CD14-positive monocyte (primary cell): ENCODE data around the gene CDK5. TPM values are rescaled to one million over a fixed set of nuclear protein-coding genes. Genes with fewer than 3 reads are reported as not detected.

ENCODE experiments used
- DNase-seq, 3 donors: peaks; one replicate each; pipeline ENCODE4 v3.0.0-alpha.2; 2011 to 2022
- H2AFZ ChIP-seq: 2 replicates; pipeline ENCODE4 v1.6.0; 2012; ENCODE audit warnings: mild to moderate bottlenecking, low read depth, low read length, inconsistent platforms; ENCODE audit not compliant: insufficient read depth, poor library complexity, severe bottlenecking
- H3K27ac ChIP-seq, 2 donors: 1 replicate in 1 of 2; 2 replicates in 1 of 2; pipeline ENCODE4 v1.5.1; 2012 to 2013; ENCODE audit warnings: low read length in 2 of 2, control low read depth in 1 of 2, inconsistent platforms in 1 of 2, low read depth in 1 of 2, mild to moderate bottlenecking in 1 of 2
- H3K27me3 ChIP-seq, 2 donors: one replicate each; pipeline versions ENCODE4 v1.6.0 to v1.6.1; 2011 to 2013; ENCODE audit warnings: low read length in 2 of 2; ENCODE audit not compliant: control insufficient read depth in 2 of 2, insufficient read depth in 2 of 2
- H3K36me3 ChIP-seq, 2 donors: replicated peaks in 1 of 2; 1 replicate in 1 of 2; 2 replicates in 1 of 2; pipeline versions ENCODE4 v1.5.1 to v1.6.1; 2012 to 2013; ENCODE audit warnings: low read length in 2 of 2, control low read depth in 1 of 2, inconsistent platforms in 1 of 2, mild to moderate bottlenecking in 1 of 2; ENCODE audit not compliant: insufficient read depth in 2 of 2, control insufficient read depth in 1 of 2
- H3K4me1 ChIP-seq, 2 donors: 1 replicate in 1 of 2; 2 replicates in 1 of 2; pipeline versions ENCODE4 v1.5.1 to v1.6.1; 2012 to 2013; ENCODE audit warnings: low read length in 2 of 2, control low read depth in 1 of 2, inconsistent platforms in 1 of 2, mild to moderate bottlenecking in 1 of 2, moderate library complexity in 1 of 2; ENCODE audit not compliant: insufficient read depth in 2 of 2, control insufficient read depth in 1 of 2
- H3K4me2 ChIP-seq: replicated peaks from 2 replicates; pipeline ENCODE3; 2012; ENCODE audit warnings: low read length, moderate library complexity, mild to moderate bottlenecking; ENCODE audit not compliant: poor library complexity, severe bottlenecking; ENCODE audit errors: extremely low read depth
- H3K4me3 ChIP-seq, 3 experiments: fragments of 200-600 bp in 1 of 3; sonication (generic) in 1 of 3; replicated peaks in 1 of 3; 1 replicate in 2 of 3; 2 replicates in 1 of 3; pipeline ENCODE4 v1.5.1; 2011 to 2013; ENCODE audit warnings: low read length in 3 of 3, mild to moderate bottlenecking in 3 of 3, control low read depth in 2 of 3, low read depth in 2 of 3, inconsistent platforms in 1 of 3, moderate library complexity in 1 of 3
- H3K79me2 ChIP-seq: 2 replicates; pipeline ENCODE4 v1.6.0; 2012; ENCODE audit warnings: mild to moderate bottlenecking, control low read depth, inconsistent platforms, low read length, moderate library complexity; ENCODE audit not compliant: insufficient read depth
- H3K9ac ChIP-seq: 2 replicates; pipeline ENCODE4 v1.6.0; 2017; ENCODE audit warnings: low read length, mild to moderate bottlenecking; ENCODE audit not compliant: insufficient read depth, poor library complexity, severe bottlenecking
- H3K9me3 ChIP-seq, 2 donors: replicated peaks in 1 of 2; 1 replicate in 1 of 2; 2 replicates in 1 of 2; pipeline versions ENCODE4 v1.5.1 to v1.6.1; 2012 to 2013; ENCODE audit warnings: low read length in 2 of 2, control low read depth in 1 of 2; ENCODE audit not compliant: control insufficient read depth in 1 of 2, insufficient read depth in 1 of 2
- H4K20me1 ChIP-seq: 2 replicates; pipeline ENCODE4 v1.6.0; 2012; ENCODE audit warnings: mild to moderate bottlenecking, low read length, control low read depth, moderate library complexity; ENCODE audit not compliant: insufficient read depth
- H3K27ac Mint-ChIP-seq, 7 donors: one replicate each; pipeline ENCODE4 v1.8.0; 2020; ENCODE audit warnings: mild to moderate bottlenecking in 7 of 7, mixed read lengths in 7 of 7, moderate library complexity in 6 of 7, inconsistent platforms in 2 of 7
- H3K27me3 Mint-ChIP-seq, 3 donors: one replicate each; pipeline ENCODE4 v1.8.0; 2021 to 2022; ENCODE audit warnings: low read depth in 3 of 3, mild to moderate bottlenecking in 3 of 3, mixed read lengths in 3 of 3, moderate library complexity in 3 of 3, inconsistent platforms in 1 of 3
- H3K36me3 Mint-ChIP-seq, 2 donors: one replicate each; pipeline ENCODE4 v1.8.0; 2020; ENCODE audit warnings: mixed read lengths in 2 of 2, inconsistent platforms in 1 of 2, mild to moderate bottlenecking in 1 of 2
- H3K4me1 Mint-ChIP-seq: one replicate; pipeline ENCODE4 v1.8.0; 2020; ENCODE audit warnings: mild to moderate bottlenecking, mixed read lengths
- H3K4me3 Mint-ChIP-seq, 2 donors: one replicate each; pipeline ENCODE4 v1.8.0; 2020; ENCODE audit warnings: mild to moderate bottlenecking in 2 of 2, mixed read lengths in 2 of 2, moderate library complexity in 1 of 2
- H3K9me3 Mint-ChIP-seq, 7 donors: one replicate each; pipeline ENCODE4 v1.8.0; 2020 to 2022; ENCODE audit warnings: mixed read lengths in 7 of 7, mild to moderate bottlenecking in 6 of 7, moderate library complexity in 6 of 7, inconsistent platforms in 2 of 7
- WGBS: methylation state at CpG from one replicate; pipeline ENCODE4 v1.1.5; 2013; ENCODE audit warnings: missing lambda C conversion rate; ENCODE audit not compliant: insufficient coverage; 5-methylcytosine and 5-hydroxymethylcytosine counted together
- intact Hi-C, 2 donors: fragments of 100-400 bp; cut with micrococcal nuclease; formaldehyde crosslinking; loops; one replicate each; pipeline versions ENCODE4 v1.15.0 to v1.15.1; 2023
- polyA plus RNA-seq, 3 donors: library from polyadenylated mRNA; depleted of rRNA in 1 of 3; unstranded in 2 of 3; stranded (reverse) in 1 of 3; fragments of 300-500 nt in 2 of 3; fragments of >200 nt in 1 of 3; fragmentation: Illumina TruSeq in 2 of 3; gene quantifications; 1 replicate in 2 of 3; 2 replicates in 1 of 3; pipeline ENCODE4 v1.2.3, GENCODE V29; 2012 to 2021
- TF ChIP-seq, protein P1 (sequence below): fragments of 200-600 bp; IDR thresholded peaks from one replicate; pipeline ENCODE4 v1.8.0; 2022; ENCODE audit warnings: antibody characterized with exemption, mild to moderate bottlenecking

CDK5 gene
- polyA plus RNA-seq, 3 donors = 14.9 to 31.2 (median 24.9) TPM

DNA sequence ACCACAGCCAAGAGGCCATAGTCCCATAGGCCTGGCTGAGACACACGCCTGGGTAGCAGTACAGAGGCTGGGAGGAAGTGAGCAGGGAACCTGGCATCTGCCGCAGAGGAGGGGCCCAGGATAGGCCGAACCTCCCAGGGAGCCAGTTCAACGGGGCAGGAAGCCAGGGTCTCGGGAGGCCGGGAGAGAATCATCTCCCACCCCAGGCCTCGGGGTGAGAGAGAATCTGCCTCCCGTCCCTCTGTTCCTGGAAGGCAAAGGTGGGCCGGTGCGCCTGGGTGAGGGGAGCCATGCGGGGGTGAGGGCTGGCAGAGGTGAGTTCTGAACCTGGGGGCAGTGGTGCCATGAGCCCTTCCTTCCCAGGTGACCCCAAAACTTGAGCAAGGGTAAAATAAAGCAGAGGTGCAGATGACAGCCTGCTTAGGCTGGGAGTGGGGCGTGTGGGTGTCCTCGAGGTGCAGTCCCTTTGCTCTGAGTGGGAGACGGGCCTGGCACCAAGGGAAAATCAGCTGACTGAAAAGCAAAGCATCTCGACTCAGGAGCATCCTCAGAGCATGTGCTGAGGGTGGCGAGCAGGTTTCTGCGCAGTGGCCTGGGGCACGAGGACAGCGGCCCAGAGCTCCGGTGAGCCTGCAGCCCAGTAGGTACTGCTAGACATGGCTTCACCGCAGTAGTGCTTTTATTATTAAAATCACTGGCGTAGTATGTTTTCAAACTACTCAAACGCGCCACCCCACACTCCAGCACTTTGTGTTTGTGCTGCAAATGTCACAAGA is 44.1 kb upstream of the CDK5 start:
- H3K9ac ChIP-seq = no peak overlapping the region
- intact Hi-C loops = no loop called here
- H2AFZ ChIP-seq = no peak overlapping the region
- Mint-ChIP-seq H3K27me3 (no peaks in the 10 kb centered on the region), H3K4me3 (no peak overlapping the region), H3K4me1 (peaks cover 7% of the 10 kb centered on the region), H3K9me3 (peaks cover 0 to 1% (median 0%) of the 10 kb centered on the region in 7 donors), H3K36me3 (peaks cover 19 to 20% of the 10 kb centered on the region in 2 donors), H3K27ac (peak overlapping the region in 1 of 7 donors; percentile 8)
- H3K27me3 ChIP-seq = no peaks in the 10 kb centered on the region
- 86% methylated on average over 17 of the region's 24 CpGs for WGBS
- H3K4me2 ChIP-seq = no peak overlapping the region
- peaks cover 0 to 4% of the 10 kb centered on the region in 2 donors for H3K36me3 ChIP-seq
- no peak overlapping the region for H3K27ac ChIP-seq
- DNase-seq = no peak
- H3K4me3 ChIP-seq = no peak overlapping the region
- no peaks in the 10 kb centered on the region for H3K4me1 ChIP-seq
- TF ChIP-seq, protein P1, sequence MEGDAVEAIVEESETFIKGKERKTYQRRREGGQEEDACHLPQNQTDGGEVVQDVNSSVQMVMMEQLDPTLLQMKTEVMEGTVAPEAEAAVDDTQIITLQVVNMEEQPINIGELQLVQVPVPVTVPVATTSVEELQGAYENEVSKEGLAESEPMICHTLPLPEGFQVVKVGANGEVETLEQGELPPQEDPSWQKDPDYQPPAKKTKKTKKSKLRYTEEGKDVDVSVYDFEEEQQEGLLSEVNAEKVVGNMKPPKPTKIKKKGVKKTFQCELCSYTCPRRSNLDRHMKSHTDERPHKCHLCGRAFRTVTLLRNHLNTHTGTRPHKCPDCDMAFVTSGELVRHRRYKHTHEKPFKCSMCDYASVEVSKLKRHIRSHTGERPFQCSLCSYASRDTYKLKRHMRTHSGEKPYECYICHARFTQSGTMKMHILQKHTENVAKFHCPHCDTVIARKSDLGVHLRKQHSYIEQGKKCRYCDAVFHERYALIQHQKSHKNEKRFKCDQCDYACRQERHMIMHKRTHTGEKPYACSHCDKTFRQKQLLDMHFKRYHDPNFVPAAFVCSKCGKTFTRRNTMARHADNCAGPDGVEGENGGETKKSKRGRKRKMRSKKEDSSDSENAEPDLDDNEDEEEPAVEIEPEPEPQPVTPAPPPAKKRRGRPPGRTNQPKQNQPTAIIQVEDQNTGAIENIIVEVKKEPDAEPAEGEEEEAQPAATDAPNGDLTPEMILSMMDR = no peak
- H3K9me3 ChIP-seq = no peaks in the 10 kb centered on the region
- H4K20me1 ChIP-seq = peaks cover 100% of the 10 kb centered on the region
- peaks cover 39% of the 10 kb centered on the region for H3K79me2 ChIP-seq

DNA sequence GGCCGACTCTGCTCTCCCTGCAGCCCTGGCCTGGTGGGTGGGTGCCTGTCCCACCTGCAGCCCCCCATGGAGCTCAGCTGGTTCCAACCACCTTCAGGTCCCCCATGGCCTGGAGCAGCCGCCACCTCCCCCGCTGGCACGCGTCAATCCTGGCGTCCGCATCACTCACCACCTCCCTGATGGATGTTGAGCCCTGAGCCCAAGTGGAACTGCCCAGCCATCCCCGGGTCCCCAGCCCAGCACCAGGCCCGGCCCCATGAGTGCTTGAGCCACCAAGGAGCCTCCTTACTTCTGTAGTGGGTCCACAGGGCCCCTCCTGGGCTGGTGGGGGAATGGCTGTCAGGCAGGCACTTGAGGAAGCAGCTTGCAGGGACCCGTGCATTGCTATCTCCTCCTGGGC is 43.2 kb upstream of the CDK5 start:
- H4K20me1 ChIP-seq = peaks cover 100% of the 10 kb centered on the region
- peaks cover 0 to 1% (median 0%) of the 10 kb centered on the region in 7 donors for H3K9me3 Mint-ChIP-seq
- intact Hi-C loops = no loop called here
- no peaks in the 10 kb centered on the region for H3K27me3 ChIP-seq
- peaks cover 17 to 24% of the 10 kb centered on the region in 2 donors for H3K36me3 Mint-ChIP-seq
- no peaks in the 10 kb centered on the region for H3K9me3 ChIP-seq
- H3K27ac Mint-ChIP-seq = no peak overlapping the region
- H3K4me3 Mint-ChIP-seq = no peak overlapping the region
- no peak overlapping the region for H3K4me3 ChIP-seq
- no peaks in the 10 kb centered on the region for H3K4me1 ChIP-seq
- peaks cover 7% of the 10 kb centered on the region for H3K4me1 Mint-ChIP-seq
- no peaks in the 10 kb centered on the region for H3K36me3 ChIP-seq
- no peak overlapping the region for H3K27ac ChIP-seq
- no peak overlapping the region for H3K9ac ChIP-seq
- no peak overlapping the region for H2AFZ ChIP-seq
- 95% methylated on average over 8 of the region's 10 CpGs for WGBS
- no peak for DNase-seq
- TF ChIP-seq, protein P1 = no peak
- no peaks in the 10 kb centered on the region for H3K27me3 Mint-ChIP-seq
- H3K79me2 ChIP-seq = peaks cover 45% of the 10 kb centered on the region
- no peak overlapping the region for H3K4me2 ChIP-seq
